GM13977 (cell line): ENCODE results near the gene BACE1-AS.

Experiments
- DNase-seq: peaks from one replicate; pipeline ENCODE4 v3.0.0; 2012; ENCODE audit warnings: low spot score
- CTCF ChIP-seq: IDR thresholded peaks from 2 replicates; pipeline ENCODE4 v1.5.1; 2012; ENCODE audit warnings: mild to moderate bottlenecking, control low read depth; ENCODE audit not compliant: insufficient read depth; ENCODE audit errors: extremely low read depth, missing control alignments
- in situ Hi-C: fragments of 300-500 bp; cut with MboI; formaldehyde crosslinking; loops from one replicate; pipeline ENCODE4 v1.12.0; 2022; ENCODE audit warnings: low sequenced_read_pairs, low pct_unique_long_range_greater_than_20kb, mixed read lengths, inconsistent platforms; ENCODE audit not compliant: unreplicated experiment

Gene BACE1-AS

GRCh38 chr11:117278347-117278746 is 12.8 kb upstream of the BACE1-AS start:
- no peak for DNase-seq
- no peak for TF ChIP-seq CTCF
- in situ Hi-C loops = no loop called here

- no peak for TF ChIP-seq CTCF
- no peak for DNase-seq
- in situ Hi-C loops = no loop called here
Observed at GRCh38 chr11:117279711-117280376, 11.3 kb upstream of the BACE1-AS start.

GRCh38 chr11:117281159-117281558 is 10.0 kb upstream of the BACE1-AS start:
- in situ Hi-C loops = no loop called here
- no peak for TF ChIP-seq CTCF
- no peak for DNase-seq

- in situ Hi-C loops = no loop called here
- DNase-seq = no peak
- no peak for TF ChIP-seq CTCF
Observed at GRCh38 chr11:117281869-117282268, 9.3 kb upstream of the BACE1-AS start.

- in situ Hi-C loops = no loop called here
- no peak for TF ChIP-seq CTCF
- no peak for DNase-seq
Observed at GRCh38 chr11:117282956-117283355, 8.2 kb upstream of the BACE1-AS start.

GRCh38 chr11:117284053-117284452 is 7.1 kb upstream of the BACE1-AS start:
- no peak for DNase-seq
- TF ChIP-seq CTCF = no peak
- in situ Hi-C loops = no loop called here

GRCh38 chr11:117286588-117286987 is 4.6 kb upstream of the BACE1-AS start:
- TF ChIP-seq CTCF = no peak
- in situ Hi-C loops = no loop called here
- no peak for DNase-seq
